Peyer's patch (tissue), 4 donors: ENCODE measurements around the gene CAMP.

Source experiments
- POLR2A ChIP-seq, 2 donors: fragments of 450-650 bp; IDR thresholded peaks; one replicate each; pipeline ENCODE4 v1.5.1; 2017; ENCODE audit warnings: antibody characterized with exemption in 2 of 2, mild to moderate bottlenecking in 2 of 2, moderate library complexity in 2 of 2
- TF ChIP-seq, protein P1 (sequence below), 6 experiments: fragments of 450-650 bp in 4 of 6; fragments of 200-600 bp in 2 of 6; sonication (generic) in 1 of 6; IDR thresholded peaks; one replicate each; pipeline ENCODE4 v1.5.1; 2017 to 2019; ENCODE audit warnings: antibody characterized with exemption in 6 of 6, mild to moderate bottlenecking in 3 of 6, moderate library complexity in 1 of 6

DNA sequence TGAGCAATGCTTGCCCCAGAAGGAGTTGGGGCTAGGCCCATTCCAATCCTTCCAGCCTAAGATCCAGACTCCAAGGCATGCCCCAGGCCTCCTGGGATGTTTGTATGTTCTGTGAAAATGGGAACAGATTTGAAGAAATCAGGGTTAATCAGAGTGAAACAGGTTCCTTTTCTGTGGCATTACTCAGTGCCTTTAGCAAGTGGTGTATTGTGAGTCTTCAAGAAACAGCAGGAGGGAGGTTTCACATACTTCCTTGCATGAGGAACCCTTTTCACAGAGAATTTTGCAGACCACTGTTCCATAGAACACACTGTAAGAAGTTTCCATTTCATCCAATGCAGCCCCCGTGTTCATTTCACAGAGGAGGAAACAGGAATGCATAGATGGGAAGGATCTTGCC, 26.7 kb upstream of the CAMP start:
- TF ChIP-seq, protein P1, sequence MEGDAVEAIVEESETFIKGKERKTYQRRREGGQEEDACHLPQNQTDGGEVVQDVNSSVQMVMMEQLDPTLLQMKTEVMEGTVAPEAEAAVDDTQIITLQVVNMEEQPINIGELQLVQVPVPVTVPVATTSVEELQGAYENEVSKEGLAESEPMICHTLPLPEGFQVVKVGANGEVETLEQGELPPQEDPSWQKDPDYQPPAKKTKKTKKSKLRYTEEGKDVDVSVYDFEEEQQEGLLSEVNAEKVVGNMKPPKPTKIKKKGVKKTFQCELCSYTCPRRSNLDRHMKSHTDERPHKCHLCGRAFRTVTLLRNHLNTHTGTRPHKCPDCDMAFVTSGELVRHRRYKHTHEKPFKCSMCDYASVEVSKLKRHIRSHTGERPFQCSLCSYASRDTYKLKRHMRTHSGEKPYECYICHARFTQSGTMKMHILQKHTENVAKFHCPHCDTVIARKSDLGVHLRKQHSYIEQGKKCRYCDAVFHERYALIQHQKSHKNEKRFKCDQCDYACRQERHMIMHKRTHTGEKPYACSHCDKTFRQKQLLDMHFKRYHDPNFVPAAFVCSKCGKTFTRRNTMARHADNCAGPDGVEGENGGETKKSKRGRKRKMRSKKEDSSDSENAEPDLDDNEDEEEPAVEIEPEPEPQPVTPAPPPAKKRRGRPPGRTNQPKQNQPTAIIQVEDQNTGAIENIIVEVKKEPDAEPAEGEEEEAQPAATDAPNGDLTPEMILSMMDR (IDR thresholded peaks at IDR 0.05) = no peak
- TF ChIP-seq POLR2A (IDR thresholded peaks at IDR 0.05) = no peak
